Neural cell (in vitro differentiated cells): Measurements from ENCODE around the gene IQCM.

Source experiments
- EP300 ChIP-seq: fragments of 450-650 bp; conservative IDR thresholded peaks from 2 replicates; pipeline ENCODE4 v1.6.1; 2014; ENCODE audit warnings: antibody characterized with exemption, mild to moderate bottlenecking, moderate library complexity; ENCODE audit not compliant: poor library complexity, severe bottlenecking
- EZH2 ChIP-seq: fragments of 200-600, 300-800 bp; shearing (Covaris generic), sonication (generic); IDR thresholded peaks from 2 replicates; pipeline ENCODE4 v1.6.1; 2014; ENCODE audit warnings: antibody characterized with exemption, low read length, borderline replicate concordance, mild to moderate bottlenecking; ENCODE audit not compliant: insufficient read depth, poor library complexity, severe bottlenecking
- POLR2AphosphoS5 ChIP-seq: IDR thresholded peaks from 2 replicates; pipeline ENCODE4 v1.6.1; 2012
- RAD21 ChIP-seq: fragments of 450-650 bp; conservative IDR thresholded peaks from 2 replicates; pipeline ENCODE4 v1.6.1; 2014; ENCODE audit warnings: antibody characterized with exemption, mild to moderate bottlenecking, moderate library complexity
- TAF1 ChIP-seq: IDR thresholded peaks from 2 replicates; pipeline ENCODE4 v1.6.1; 2012; ENCODE audit warnings: low read depth
- TF ChIP-seq, protein P1 (sequence below): IDR thresholded peaks from 2 replicates; pipeline ENCODE4 v1.6.1; 2012; ENCODE audit warnings: borderline replicate concordance
- TF ChIP-seq, protein P2 (sequence below): fragments of 450-650 bp; IDR thresholded peaks from 2 replicates; pipeline ENCODE4 v1.5.1; 2014; ENCODE audit warnings: antibody characterized with exemption, mild to moderate bottlenecking, moderate library complexity; ENCODE audit not compliant: poor library complexity, severe bottlenecking

DNA sequence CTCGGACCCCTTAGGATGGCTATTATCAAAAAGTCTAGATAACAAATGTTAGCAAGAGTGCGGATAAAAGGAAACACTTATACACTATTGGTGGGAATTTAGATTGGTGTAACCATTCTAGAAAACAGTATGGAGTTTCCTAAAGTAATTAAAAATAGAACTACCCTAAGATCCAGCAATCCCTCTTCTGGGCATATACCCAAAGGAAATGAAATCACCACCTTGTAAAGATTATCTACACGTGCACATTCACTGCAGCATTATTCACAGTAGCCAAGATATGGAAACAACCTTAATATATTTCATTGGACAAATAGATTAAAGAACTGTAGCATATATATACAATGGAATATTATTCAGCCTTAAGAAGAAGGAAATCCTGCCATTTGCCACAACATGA is 462.4 kb downstream of the IQCM start:
- TF ChIP-seq, protein P1, sequence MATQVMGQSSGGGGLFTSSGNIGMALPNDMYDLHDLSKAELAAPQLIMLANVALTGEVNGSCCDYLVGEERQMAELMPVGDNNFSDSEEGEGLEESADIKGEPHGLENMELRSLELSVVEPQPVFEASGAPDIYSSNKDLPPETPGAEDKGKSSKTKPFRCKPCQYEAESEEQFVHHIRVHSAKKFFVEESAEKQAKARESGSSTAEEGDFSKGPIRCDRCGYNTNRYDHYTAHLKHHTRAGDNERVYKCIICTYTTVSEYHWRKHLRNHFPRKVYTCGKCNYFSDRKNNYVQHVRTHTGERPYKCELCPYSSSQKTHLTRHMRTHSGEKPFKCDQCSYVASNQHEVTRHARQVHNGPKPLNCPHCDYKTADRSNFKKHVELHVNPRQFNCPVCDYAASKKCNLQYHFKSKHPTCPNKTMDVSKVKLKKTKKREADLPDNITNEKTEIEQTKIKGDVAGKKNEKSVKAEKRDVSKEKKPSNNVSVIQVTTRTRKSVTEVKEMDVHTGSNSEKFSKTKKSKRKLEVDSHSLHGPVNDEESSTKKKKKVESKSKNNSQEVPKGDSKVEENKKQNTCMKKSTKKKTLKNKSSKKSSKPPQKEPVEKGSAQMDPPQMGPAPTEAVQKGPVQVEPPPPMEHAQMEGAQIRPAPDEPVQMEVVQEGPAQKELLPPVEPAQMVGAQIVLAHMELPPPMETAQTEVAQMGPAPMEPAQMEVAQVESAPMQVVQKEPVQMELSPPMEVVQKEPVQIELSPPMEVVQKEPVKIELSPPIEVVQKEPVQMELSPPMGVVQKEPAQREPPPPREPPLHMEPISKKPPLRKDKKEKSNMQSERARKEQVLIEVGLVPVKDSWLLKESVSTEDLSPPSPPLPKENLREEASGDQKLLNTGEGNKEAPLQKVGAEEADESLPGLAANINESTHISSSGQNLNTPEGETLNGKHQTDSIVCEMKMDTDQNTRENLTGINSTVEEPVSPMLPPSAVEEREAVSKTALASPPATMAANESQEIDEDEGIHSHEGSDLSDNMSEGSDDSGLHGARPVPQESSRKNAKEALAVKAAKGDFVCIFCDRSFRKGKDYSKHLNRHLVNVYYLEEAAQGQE = no peak
- TF ChIP-seq, protein P2, sequence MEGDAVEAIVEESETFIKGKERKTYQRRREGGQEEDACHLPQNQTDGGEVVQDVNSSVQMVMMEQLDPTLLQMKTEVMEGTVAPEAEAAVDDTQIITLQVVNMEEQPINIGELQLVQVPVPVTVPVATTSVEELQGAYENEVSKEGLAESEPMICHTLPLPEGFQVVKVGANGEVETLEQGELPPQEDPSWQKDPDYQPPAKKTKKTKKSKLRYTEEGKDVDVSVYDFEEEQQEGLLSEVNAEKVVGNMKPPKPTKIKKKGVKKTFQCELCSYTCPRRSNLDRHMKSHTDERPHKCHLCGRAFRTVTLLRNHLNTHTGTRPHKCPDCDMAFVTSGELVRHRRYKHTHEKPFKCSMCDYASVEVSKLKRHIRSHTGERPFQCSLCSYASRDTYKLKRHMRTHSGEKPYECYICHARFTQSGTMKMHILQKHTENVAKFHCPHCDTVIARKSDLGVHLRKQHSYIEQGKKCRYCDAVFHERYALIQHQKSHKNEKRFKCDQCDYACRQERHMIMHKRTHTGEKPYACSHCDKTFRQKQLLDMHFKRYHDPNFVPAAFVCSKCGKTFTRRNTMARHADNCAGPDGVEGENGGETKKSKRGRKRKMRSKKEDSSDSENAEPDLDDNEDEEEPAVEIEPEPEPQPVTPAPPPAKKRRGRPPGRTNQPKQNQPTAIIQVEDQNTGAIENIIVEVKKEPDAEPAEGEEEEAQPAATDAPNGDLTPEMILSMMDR = no peak
- TF ChIP-seq EP300 (no peak), EZH2 (no peak), POLR2AphosphoS5 (no peak), TAF1 (no peak), RAD21 (no peak)
